Osteoblast (primary cell): ENCODE measurements around the gene C20orf144. TPM values are rescaled to one million over a fixed set of nuclear protein-coding genes. Genes with fewer than 3 reads are reported as not detected.

Experiments used
- DNase-seq: peaks from one replicate; pipeline ENCODE4 v3.0.0; 2011; ENCODE audit warnings: low spot score, mixed read lengths; ENCODE audit not compliant: insufficient read length; ENCODE audit errors: missing footprints
- H2AFZ ChIP-seq: 2 replicates; pipeline ENCODE4 v1.6.0; 2011; ENCODE audit warnings: mild to moderate bottlenecking, low read length
- H3K27ac ChIP-seq: 2 replicates; pipeline ENCODE4 v1.5.1; 2011; ENCODE audit warnings: mild to moderate bottlenecking, low read depth, low read length, moderate library complexity
- H3K27me3 ChIP-seq: 2 replicates; pipeline ENCODE4 v1.6.0; 2012; ENCODE audit warnings: mild to moderate bottlenecking, control low read depth, inconsistent platforms, low read length, moderate library complexity; ENCODE audit not compliant: insufficient read depth
- H3K36me3 ChIP-seq: 2 replicates; pipeline ENCODE4 v1.5.1; 2011; ENCODE audit warnings: mild to moderate bottlenecking, low read length, control low read depth, moderate library complexity; ENCODE audit not compliant: insufficient read depth
- H3K4me1 ChIP-seq: 2 replicates; pipeline ENCODE4 v1.5.1; 2011; ENCODE audit warnings: mild to moderate bottlenecking, low read length, control low read depth, moderate library complexity; ENCODE audit not compliant: insufficient read depth
- H3K4me2 ChIP-seq: 2 replicates; pipeline ENCODE4 v1.6.0; 2011; ENCODE audit warnings: mild to moderate bottlenecking, low read length; ENCODE audit not compliant: insufficient read depth
- H3K4me3 ChIP-seq: fragments of 200-600 bp; sonication (generic); 3 replicates; pipeline ENCODE4 v1.5.1; 2012; ENCODE audit warnings: mild to moderate bottlenecking, low read length, inconsistent platforms; ENCODE audit not compliant: insufficient read depth
- H3K79me2 ChIP-seq: 2 replicates; pipeline ENCODE4 v1.6.0; 2012; ENCODE audit warnings: mild to moderate bottlenecking, low read length, control low read depth, inconsistent platforms; ENCODE audit not compliant: insufficient read depth
- H3K9me3 ChIP-seq: 2 replicates; pipeline ENCODE4 v1.5.1; 2011; ENCODE audit warnings: low read depth, low read length, control low read depth
- H4K20me1 ChIP-seq: 2 replicates; pipeline ENCODE4 v1.6.0; 2012; ENCODE audit warnings: mild to moderate bottlenecking, low read length, control low read depth; ENCODE audit not compliant: insufficient read depth
- CTCF ChIP-seq: IDR thresholded peaks from 2 replicates; pipeline ENCODE4 v1.5.1; 2011; ENCODE audit warnings: mild to moderate bottlenecking, low read depth, low read length, moderate library complexity; ENCODE audit errors: extremely low read depth
- total RNA-seq: library from RNA; depleted of rRNA; stranded (reverse); fragments of >200 nt; gene quantifications from 2 replicates; pipeline ENCODE4 v1.2.3, GENCODE V29; 2012

The C20orf144 gene
- total RNA-seq, 1 donor = under 0.01 TPM

- peaks cover 5% of the 10 kb centered on the region for H3K79me2 ChIP-seq
- H3K27ac ChIP-seq = peak overlapping the region; percentile 23
- peak overlapping the region; percentile 74 for H3K4me3 ChIP-seq
- H3K27me3 ChIP-seq = no peaks in the 10 kb centered on the region
- DNase-seq = peak; percentile 97
- peak overlapping the region; percentile 86 for H3K4me2 ChIP-seq
- no peak for TF ChIP-seq CTCF
- H4K20me1 ChIP-seq = peaks cover 9% of the 10 kb centered on the region
- no peaks in the 10 kb centered on the region for H3K9me3 ChIP-seq
- H3K36me3 ChIP-seq = peaks cover 19% of the 10 kb centered on the region
- H3K4me1 ChIP-seq = peaks cover 26% of the 10 kb centered on the region
- H2AFZ ChIP-seq = peak overlapping the region; percentile 84
Observed at GRCh38 chr20:33673410-33674293, 11.5 kb downstream of the C20orf144 start.

- Histone ChIP-seq H3K27ac (peak within 1 kb of the TSS; percentile 70), H3K36me3 (peaks cover 19% of the 10 kb centered on the region), H3K79me2 (peaks cover 5% of the 10 kb centered on the region), H2AFZ (peak within 1 kb of the TSS; percentile 92), H4K20me1 (peaks cover 9% of the 10 kb centered on the region), H3K9me3 (no peaks in the 10 kb centered on the region), H3K4me3 (peak within 1 kb of the TSS; percentile 74), H3K4me2 (peak within 1 kb of the TSS; percentile 92), H3K4me1 (peaks cover 26% of the 10 kb centered on the region), H3K27me3 (no peaks in the 10 kb centered on the region)
- peak; percentile 99 for DNase-seq
- no peak for TF ChIP-seq CTCF
Observed at GRCh38 chr20:33674294-33675135, 12.4 kb downstream of the C20orf144 start, which contains the start of gene NECAB3. NECAB3 (minus strand) TSS chr20:33674428; CDS start chr20:33674352, 76 bp downstream.

GRCh38 chr20:33675136-33675959 lies 13.2 kb downstream of the C20orf144 start:
- H4K20me1 ChIP-seq = peaks cover 13% of the 10 kb centered on the region
- H3K4me2 ChIP-seq = peak overlapping the region; percentile 92
- peak overlapping the region; percentile 92 for H2AFZ ChIP-seq
- TF ChIP-seq CTCF = no peak
- H3K27me3 ChIP-seq = no peaks in the 10 kb centered on the region
- peaks cover 17% of the 10 kb centered on the region for H3K36me3 ChIP-seq
- peaks cover 28% of the 10 kb centered on the region for H3K4me1 ChIP-seq
- H3K79me2 ChIP-seq = peaks cover 5% of the 10 kb centered on the region
- no peaks in the 10 kb centered on the region for H3K9me3 ChIP-seq
- DNase-seq = peak; percentile 93
- peak overlapping the region; percentile 74 for H3K4me3 ChIP-seq
- H3K27ac ChIP-seq = peak overlapping the region; percentile 70
